Measurements from ENCODE around the gene PMPCA.

- TF ChIP-seq, protein P1, sequence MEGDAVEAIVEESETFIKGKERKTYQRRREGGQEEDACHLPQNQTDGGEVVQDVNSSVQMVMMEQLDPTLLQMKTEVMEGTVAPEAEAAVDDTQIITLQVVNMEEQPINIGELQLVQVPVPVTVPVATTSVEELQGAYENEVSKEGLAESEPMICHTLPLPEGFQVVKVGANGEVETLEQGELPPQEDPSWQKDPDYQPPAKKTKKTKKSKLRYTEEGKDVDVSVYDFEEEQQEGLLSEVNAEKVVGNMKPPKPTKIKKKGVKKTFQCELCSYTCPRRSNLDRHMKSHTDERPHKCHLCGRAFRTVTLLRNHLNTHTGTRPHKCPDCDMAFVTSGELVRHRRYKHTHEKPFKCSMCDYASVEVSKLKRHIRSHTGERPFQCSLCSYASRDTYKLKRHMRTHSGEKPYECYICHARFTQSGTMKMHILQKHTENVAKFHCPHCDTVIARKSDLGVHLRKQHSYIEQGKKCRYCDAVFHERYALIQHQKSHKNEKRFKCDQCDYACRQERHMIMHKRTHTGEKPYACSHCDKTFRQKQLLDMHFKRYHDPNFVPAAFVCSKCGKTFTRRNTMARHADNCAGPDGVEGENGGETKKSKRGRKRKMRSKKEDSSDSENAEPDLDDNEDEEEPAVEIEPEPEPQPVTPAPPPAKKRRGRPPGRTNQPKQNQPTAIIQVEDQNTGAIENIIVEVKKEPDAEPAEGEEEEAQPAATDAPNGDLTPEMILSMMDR (conservative IDR thresholded peaks at IDR 0.05; ENCODE audit: low read depth, low read length), result no peak
- TF ChIP-seq EZH2phosphoT487 (IDR thresholded peaks at IDR 0.05; ENCODE audit: borderline replicate concordance, low read length), result no peak
Observed at GRCh38 chr9:136379891-136380290, 30.6 kb upstream of the PMPCA start.
